ENCODE results near the gene BCOR. TPM values are rescaled to one million over a fixed set of nuclear protein-coding genes. Genes with fewer than 3 reads are reported as not detected.

The BCOR gene
- total and polyA plus RNA-seq, 2 of the 8 experiments (the other 6 are each of a cell fraction or from before 2014, with no cell fraction given) = 25.0 to 50.8 TPM

- Histone ChIP-seq H3K4me1 (replicated peaks in 1 of 4; ENCODE audit: control insufficient read depth in 3 of 4, insufficient read depth in 4 of 4, low read length in 3 of 4) (peaks cover 0 to 13% (median 5%) of the 10 kb centered on the region in 4 experiments; a peak in 3 of 7 replicates), H3K14ac (ENCODE audit: insufficient read length) (no peak overlapping the region), H3K4me2 (ENCODE audit: insufficient read depth in 1 of 2, low read depth in 2 of 2, low read length in 2 of 2) (no peak overlapping the region), H4K91ac (replicated peaks; ENCODE audit: insufficient read length, low read length) (no peak overlapping the region), H4K8ac (ENCODE audit: extremely low read depth, insufficient read depth, low read length) (no peak overlapping the region; the same call in 1 of the 2 replicates), H3K27me3 (replicated peaks in 1 of 4; ENCODE audit: control insufficient read depth in 3 of 4, extremely low read depth in 1 of 4, insufficient read depth in 3 of 4, low read length in 3 of 4) (no peaks in the 10 kb centered on the region), H4K20me1 (replicated peaks in 1 of 2; ENCODE audit: control insufficient read depth in 1 of 2, insufficient read depth in 2 of 2, low read length in 2 of 2) (peaks cover 0 to 15% of the 10 kb centered on the region in 2 experiments), H3K27ac (ENCODE audit: low read depth, low read length) (no peak overlapping the region), H3K4ac (replicated peaks; ENCODE audit: insufficient read length, low read depth, low read length) (no peak overlapping the region), H2BK15ac (ENCODE audit: low read length) (no peak overlapping the region), H3K79me2 (ENCODE audit: control insufficient read depth in 1 of 2, insufficient read depth in 2 of 2, low read length in 2 of 2) (peaks cover 0 to 5% of the 10 kb centered on the region in 2 experiments; a peak in 1 of 4 replicates), H2BK120ac (replicated peaks; ENCODE audit: low read depth, low read length) (no peak overlapping the region), H2AFZ (ENCODE audit: low read length) (no peak overlapping the region), H3K23me2 (ENCODE audit: low read depth, low read length) (no peaks in the 10 kb centered on the region), H3K9ac (replicated peaks in 1 of 4; ENCODE audit: extremely low read depth in 1 of 4, low read depth in 3 of 4, low read length in 3 of 4) (no peak overlapping the region), H2AK5ac (ENCODE audit: low read depth, low read length) (no peak overlapping the region), H2BK12ac (ENCODE audit: low read depth, low read length) (no peak overlapping the region), H3K56ac (replicated peaks; ENCODE audit: insufficient read length, low read depth, low read length) (no peak overlapping the region), H3K4me3 (ENCODE audit: extremely low read depth in 1 of 4, insufficient read depth in 2 of 4, low read depth in 3 of 4, low read length in 4 of 4) (no peak overlapping the region), H3K23ac (ENCODE audit: insufficient read length) (no peak overlapping the region), H2BK20ac (ENCODE audit: low read length) (no peak overlapping the region), H3K9me3 (ENCODE audit: insufficient read depth in 2 of 2, low read depth in 1 of 2, low read length in 1 of 2) (no peaks in the 10 kb centered on the region), H2BK5ac (ENCODE audit: low read depth, low read length) (no peak overlapping the region), H4K5ac (ENCODE audit: insufficient read length, low read depth, low read length) (no peak overlapping the region), H3K18ac (ENCODE audit: extremely low read depth, low read length) (no peak overlapping the region), H3K79me1 (ENCODE audit: low read depth, low read length) (peaks cover 2% of the 10 kb centered on the region; the same call in 1 of the 2 replicates), H3K36me3 (ENCODE audit: control insufficient read depth in 2 of 4, insufficient read depth in 4 of 4, low read length in 3 of 4) (peaks cover 2 to 87% (median 46%) of the 10 kb centered on the region in 4 experiments; a peak in 7 of 8 replicates)
- CTCF ChIA-PET (ENCODE audit: partially characterized antibody) = interaction anchor here (0.6 kb wide), 1 partner anchor 749 kb away, joined by 6 read pairs; no protein-coding TSS in a partner anchor
- FAIRE-seq (no peak), DNase-seq (ENCODE audit: low read depth in 1 of 2, low spot score in 2 of 2) (no peak)
- 94% methylated on average over 10 of the region's 10 CpGs; no CpG with 5 or more reads in 1 of the 2 experiments for WGBS, 2 experiments (ENCODE audit: extremely low coverage in 1 of 2, insufficient coverage in 1 of 2, insufficient read length in 1 of 2, insufficient replicate concordance in 2 of 2, low coverage in 1 of 2, low lambda C conversion rate in 2 of 2, missing lambda C conversion rate in 1 of 2)
- POLR2A ChIA-PET (ENCODE audit: partially characterized antibody) = interaction anchor here (1.2 to 1.4 kb wide), 2 partner anchors 28 to 30 kb away, joined by 3 read pairs; no protein-coding TSS in a partner anchor
- no peak for TF ChIP-seq MAX (IDR thresholded peaks at IDR 0.05)
- TF ChIP-seq RAD21 (IDR thresholded peaks at IDR 0.05 in 1 of 2, conservative IDR thresholded peaks at IDR 0.05 in 1 of 2; ENCODE audit: low read depth in 2 of 2, low read length in 2 of 2) = no peak
- TF ChIP-seq CBX8 (IDR thresholded peaks at IDR 0.05; ENCODE audit: borderline replicate concordance, low read depth, low read length) = no peak
- TF ChIP-seq HDAC2 (IDR thresholded peaks at IDR 0.05; ENCODE audit: borderline replicate concordance in 1 of 2, low read depth in 2 of 2, low read length in 2 of 2) = no peak
- no peak for TF ChIP-seq SRF (IDR thresholded peaks at IDR 0.05; ENCODE audit: low read depth, low read length)
- TF ChIP-seq GABPA (IDR thresholded peaks at IDR 0.05; ENCODE audit: borderline replicate concordance, insufficient read depth, low read length) = no peak
- TF ChIP-seq POLR2AphosphoS5 (IDR thresholded peaks at IDR 0.05; ENCODE audit: low read depth, low read length) = no peak
- no peak for TF ChIP-seq ATF2 (IDR thresholded peaks at IDR 0.05; ENCODE audit: low read length)
- TF ChIP-seq CBX5 (IDR thresholded peaks at IDR 0.05; ENCODE audit: low read depth, low read length) = no peak
- TF ChIP-seq NANOG (IDR thresholded peaks at IDR 0.05; ENCODE audit: insufficient read depth, low read depth, low read length, poor library complexity, severe bottlenecking) = no peak
Observed at GRCh38 chrX:40061005-40061404, 36.8 kb downstream of the BCOR start.

All from H1 (cell line).